OCI-LY1 (cell line): ENCODE measurements around the gene CNTNAP5.

Experiments
- H2AFZ ChIP-seq: fragments of 200-600 bp; sonication (generic), shearing (Covaris generic); 2 replicates; pipeline ENCODE4 v1.6.0; 2014; ENCODE audit warnings: antibody characterized with exemption, mild to moderate bottlenecking, low read length
- H3F3A ChIP-seq: fragments of 200-600 bp; sonication (generic), shearing (Covaris generic); 2 replicates; pipeline ENCODE4 v1.6.0; 2014; ENCODE audit warnings: mild to moderate bottlenecking, antibody characterized with exemption, low read length, moderate library complexity; ENCODE audit not compliant: insufficient read depth
- H3K27ac ChIP-seq: fragments of 200-600 bp; sonication (generic); 2 replicates; pipeline ENCODE4 v1.5.1; 2014; ENCODE audit warnings: low read length, mixed run types, mild to moderate bottlenecking, low read depth; ENCODE audit not compliant: poor library complexity, severe bottlenecking
- H3K27me3 ChIP-seq: fragments of 200-600 bp; sonication (generic); 2 replicates; pipeline ENCODE4 v1.6.0; 2014; ENCODE audit warnings: antibody characterized with exemption, mild to moderate bottlenecking, low read length, moderate library complexity; ENCODE audit not compliant: insufficient read depth
- H3K36me3 ChIP-seq: fragments of 200-600 bp; sonication (generic); 2 replicates; pipeline ENCODE4 v1.6.1; 2014; ENCODE audit warnings: mild to moderate bottlenecking, antibody characterized with exemption, low read length, moderate library complexity, mixed read lengths; ENCODE audit not compliant: insufficient read depth
- H3K4me1 ChIP-seq: fragments of 200-600 bp; sonication (generic); 2 replicates; pipeline ENCODE4 v1.5.1; 2014; ENCODE audit warnings: mild to moderate bottlenecking, low read length, moderate library complexity; ENCODE audit not compliant: insufficient read depth, severe bottlenecking
- H3K4me2 ChIP-seq: fragments of 200-600 bp; sonication (generic), shearing (Covaris generic); 2 replicates; pipeline ENCODE4 v1.6.1; 2014; ENCODE audit warnings: low read length
- H3K4me3 ChIP-seq: fragments of 200-600 bp; sonication (generic); 2 replicates; pipeline ENCODE4 v1.5.1; 2014; ENCODE audit warnings: low read length, low read depth, mild to moderate bottlenecking, mixed read lengths; ENCODE audit not compliant: poor library complexity, severe bottlenecking
- H3K79me2 ChIP-seq: fragments of 200-600 bp; shearing (Covaris generic); 2 replicates; pipeline ENCODE4 v1.6.1; 2016; ENCODE audit warnings: mixed run types, low read length, mixed read lengths; ENCODE audit not compliant: insufficient read depth
- H3K9ac ChIP-seq: fragments of 200-600 bp; sonication (generic), shearing (Covaris generic); 2 replicates; pipeline ENCODE4 v1.6.1; 2014; ENCODE audit warnings: mild to moderate bottlenecking, low read length, mixed read lengths
- H3K9me2 ChIP-seq: fragments of 200-600 bp; sonication (generic), shearing (Covaris generic); 2 replicates; pipeline ENCODE4 v1.6.1; 2014; ENCODE audit warnings: low read depth, mild to moderate bottlenecking, low read length, mixed read lengths
- H3K9me3 ChIP-seq: fragments of 200-600 bp; shearing (Covaris generic); 2 replicates; pipeline ENCODE4 v1.6.1; 2014; ENCODE audit warnings: low read length, mixed read lengths
- H4K20me1 ChIP-seq: fragments of 200-600 bp; sonication (generic), shearing (Covaris generic); 2 replicates; pipeline ENCODE4 v1.6.0; 2016; ENCODE audit warnings: mild to moderate bottlenecking, low read length; ENCODE audit not compliant: insufficient read depth
- CTCF ChIP-seq: fragments of 200-600 bp; sonication (generic), shearing (Covaris generic); IDR thresholded peaks from 2 replicates; pipeline ENCODE4 v1.5.1; 2017; ENCODE audit warnings: mild to moderate bottlenecking, antibody characterized with exemption, low read length, moderate library complexity, mixed read lengths
- EZH2 ChIP-seq: fragments of 200-600 bp; sonication (generic), shearing (Covaris generic); IDR thresholded peaks from 2 replicates; pipeline ENCODE4 v1.8.0; 2017; ENCODE audit warnings: borderline replicate concordance, mixed run types, mild to moderate bottlenecking, antibody characterized with exemption, low read length, moderate library complexity, mixed read lengths

CNTNAP5 gene

GRCh38 chr2:124035001-124035400, 9.9 kb downstream of the CNTNAP5 start:
- no peaks in the 10 kb centered on the region for H3K9me2 ChIP-seq
- H3K9ac ChIP-seq: no peak overlapping the region
- no peak overlapping the region for H2AFZ ChIP-seq
- H4K20me1 ChIP-seq: no peaks in the 10 kb centered on the region
- no peak overlapping the region for H3K27ac ChIP-seq
- H3K4me2 ChIP-seq: no peak overlapping the region
- no peaks in the 10 kb centered on the region for H3K27me3 ChIP-seq
- no peaks in the 10 kb centered on the region for H3K36me3 ChIP-seq
- no peaks in the 10 kb centered on the region for H3K79me2 ChIP-seq
- H3K4me3 ChIP-seq: no peak overlapping the region
- H3F3A ChIP-seq: no peaks in the 10 kb centered on the region
- H3K9me3 ChIP-seq: no peaks in the 10 kb centered on the region
- no peaks in the 10 kb centered on the region for H3K4me1 ChIP-seq
- TF ChIP-seq EZH2: no peak
- no peak for TF ChIP-seq CTCF

GRCh38 chr2:124039032-124039431, 13.9 kb downstream of the CNTNAP5 start:
- Histone ChIP-seq H4K20me1 (no peaks in the 10 kb centered on the region), H3K9me2 (no peaks in the 10 kb centered on the region), H3K79me2 (no peaks in the 10 kb centered on the region), H3K27ac (no peak overlapping the region), H3F3A (no peaks in the 10 kb centered on the region), H3K4me1 (no peaks in the 10 kb centered on the region), H2AFZ (no peak overlapping the region), H3K4me3 (no peak overlapping the region), H3K9ac (no peak overlapping the region), H3K4me2 (no peak overlapping the region), H3K9me3 (no peaks in the 10 kb centered on the region), H3K27me3 (no peaks in the 10 kb centered on the region), H3K36me3 (no peaks in the 10 kb centered on the region)
- TF ChIP-seq CTCF (no peak), EZH2 (no peak)

- Histone ChIP-seq H4K20me1 (no peaks in the 10 kb centered on the region), H3F3A (no peaks in the 10 kb centered on the region), H3K27me3 (no peaks in the 10 kb centered on the region), H3K9me2 (no peaks in the 10 kb centered on the region), H3K79me2 (no peaks in the 10 kb centered on the region), H3K9me3 (no peaks in the 10 kb centered on the region), H3K4me3 (no peak overlapping the region), H3K4me2 (no peak overlapping the region), H3K36me3 (no peaks in the 10 kb centered on the region), H3K27ac (no peak overlapping the region), H3K4me1 (no peaks in the 10 kb centered on the region), H3K9ac (no peak overlapping the region), H2AFZ (no peak overlapping the region)
- TF ChIP-seq CTCF: no peak
- no peak for TF ChIP-seq EZH2
Observed at GRCh38 chr2:124039762-124040291, 14.7 kb downstream of the CNTNAP5 start.
